GM13977 (cell line): ENCODE results near the gene AHCYL2.
A peak's percentile ranks its signal among the peaks of the same experiment; 100 is the strongest.
"Not testable (repeated sequence)": the region's sequence is repeated elsewhere in the genome, so short reads cannot be mapped to it uniquely, and the experiment has no call there.

ENCODE experiments used
- DNase-seq: peaks from one replicate; pipeline ENCODE4 v3.0.0; 2012; ENCODE audit warnings: low spot score
- in situ Hi-C: fragments of 300-500 bp; cut with MboI; formaldehyde crosslinking; loops from one replicate; pipeline ENCODE4 v1.12.0; 2022; ENCODE audit warnings: low sequenced_read_pairs, low pct_unique_long_range_greater_than_20kb, mixed read lengths, inconsistent platforms; ENCODE audit not compliant: unreplicated experiment
- TF ChIP-seq, protein P1 (sequence below): IDR thresholded peaks from 2 replicates; pipeline ENCODE4 v1.5.1; 2012; ENCODE audit warnings: mild to moderate bottlenecking, control low read depth; ENCODE audit not compliant: insufficient read depth; ENCODE audit errors: extremely low read depth, missing control alignments

Gene AHCYL2

DNA sequence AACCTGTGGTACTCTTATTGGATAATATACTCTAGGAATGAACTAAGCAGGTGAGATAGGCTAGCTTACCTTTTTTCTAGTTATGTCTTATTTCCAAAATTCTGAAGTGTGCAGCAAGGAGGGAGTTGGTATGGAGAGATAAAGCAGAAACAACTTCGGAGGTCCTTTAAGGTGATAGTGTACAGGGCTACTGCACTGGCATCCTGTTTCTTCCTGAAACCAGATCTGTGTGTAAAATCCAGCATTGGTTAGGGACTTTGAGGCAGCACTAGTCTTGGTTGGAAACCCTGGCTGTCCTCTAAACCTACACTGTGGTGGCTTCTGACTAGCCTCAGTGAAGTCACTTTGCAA is 142.5 kb downstream of the AHCYL2 start:
- DNase-seq, result no peak
- TF ChIP-seq, protein P1, sequence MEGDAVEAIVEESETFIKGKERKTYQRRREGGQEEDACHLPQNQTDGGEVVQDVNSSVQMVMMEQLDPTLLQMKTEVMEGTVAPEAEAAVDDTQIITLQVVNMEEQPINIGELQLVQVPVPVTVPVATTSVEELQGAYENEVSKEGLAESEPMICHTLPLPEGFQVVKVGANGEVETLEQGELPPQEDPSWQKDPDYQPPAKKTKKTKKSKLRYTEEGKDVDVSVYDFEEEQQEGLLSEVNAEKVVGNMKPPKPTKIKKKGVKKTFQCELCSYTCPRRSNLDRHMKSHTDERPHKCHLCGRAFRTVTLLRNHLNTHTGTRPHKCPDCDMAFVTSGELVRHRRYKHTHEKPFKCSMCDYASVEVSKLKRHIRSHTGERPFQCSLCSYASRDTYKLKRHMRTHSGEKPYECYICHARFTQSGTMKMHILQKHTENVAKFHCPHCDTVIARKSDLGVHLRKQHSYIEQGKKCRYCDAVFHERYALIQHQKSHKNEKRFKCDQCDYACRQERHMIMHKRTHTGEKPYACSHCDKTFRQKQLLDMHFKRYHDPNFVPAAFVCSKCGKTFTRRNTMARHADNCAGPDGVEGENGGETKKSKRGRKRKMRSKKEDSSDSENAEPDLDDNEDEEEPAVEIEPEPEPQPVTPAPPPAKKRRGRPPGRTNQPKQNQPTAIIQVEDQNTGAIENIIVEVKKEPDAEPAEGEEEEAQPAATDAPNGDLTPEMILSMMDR, result no peak
- in situ Hi-C loops, result loop anchor here (25.0 kb wide), 3 partner anchors 95 to 645 kb away; no protein-coding TSS in a partner anchor

DNA sequence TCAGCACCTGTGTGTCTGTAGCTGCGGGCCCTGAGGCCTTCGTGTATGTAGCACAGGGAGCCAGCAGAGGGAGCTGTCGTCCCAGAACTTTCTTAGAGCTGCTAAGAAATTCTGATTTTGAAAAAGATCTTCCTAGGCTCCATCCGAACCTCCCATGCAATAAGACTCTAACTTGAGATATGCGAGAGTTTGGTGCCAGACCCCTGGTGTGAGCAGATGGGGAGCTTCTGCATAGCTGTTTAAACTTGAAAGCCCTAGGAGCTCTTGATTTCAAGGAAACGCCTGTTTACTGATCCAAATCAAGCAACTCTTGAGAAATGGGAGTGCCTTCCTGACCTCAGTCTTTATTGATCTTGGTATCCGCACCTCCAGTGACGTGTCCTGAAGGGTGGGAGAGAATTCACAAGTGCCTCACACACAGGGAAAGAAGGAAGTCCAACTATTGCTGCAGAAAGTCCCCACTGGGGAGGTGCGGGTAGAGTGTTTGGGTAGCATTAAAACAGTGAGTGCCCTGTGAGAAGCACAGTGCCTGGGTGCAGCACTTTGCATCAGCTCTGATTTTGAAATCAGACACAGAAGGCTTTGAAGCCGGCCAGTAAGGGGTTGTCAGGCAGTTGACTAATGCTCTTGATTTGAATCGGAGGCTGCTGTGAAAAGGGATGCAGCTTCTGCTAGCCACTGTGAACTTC is 143.0 kb downstream of the AHCYL2 start:
- TF ChIP-seq, protein P1, result peak; percentile 85
- in situ Hi-C loops, result loop anchor here (25.0 kb wide), 3 partner anchors 94 to 644 kb away; no protein-coding TSS in a partner anchor
- DNase-seq, result peak; percentile 73

DNA sequence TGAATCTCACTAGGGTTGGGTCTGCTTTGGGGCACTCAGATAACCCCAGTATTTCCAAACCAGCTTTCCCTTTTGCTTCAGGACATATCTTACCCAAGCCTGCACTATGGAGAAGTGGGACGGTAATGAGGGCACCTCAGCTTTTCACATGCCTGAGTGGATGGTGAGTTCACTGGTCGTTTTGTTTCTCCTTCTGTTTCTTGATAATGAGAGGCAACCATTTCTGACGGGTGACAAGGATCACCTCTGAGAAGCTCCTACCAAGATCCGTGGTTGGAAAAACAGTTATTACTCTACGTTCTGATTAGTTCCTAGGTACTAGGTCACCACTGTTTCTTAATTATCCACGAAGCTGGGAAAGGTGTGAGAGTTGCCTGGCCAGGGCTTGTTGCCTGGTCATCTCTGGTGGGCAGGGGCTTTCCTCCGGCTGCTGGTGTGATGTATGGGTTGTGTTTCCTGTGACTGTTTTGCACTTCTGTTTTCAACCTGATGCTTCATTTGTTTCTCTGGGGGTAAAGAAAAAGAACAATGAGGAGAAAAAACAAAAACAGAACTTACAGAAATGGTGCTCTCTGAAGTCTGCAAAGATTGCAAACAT is 143.7 kb downstream of the AHCYL2 start:
- TF ChIP-seq, protein P1, result no peak
- peak; percentile 31 for DNase-seq
- in situ Hi-C loops, result loop anchor here (25.0 kb wide), 3 partner anchors 94 to 644 kb away; no protein-coding TSS in a partner anchor

DNA sequence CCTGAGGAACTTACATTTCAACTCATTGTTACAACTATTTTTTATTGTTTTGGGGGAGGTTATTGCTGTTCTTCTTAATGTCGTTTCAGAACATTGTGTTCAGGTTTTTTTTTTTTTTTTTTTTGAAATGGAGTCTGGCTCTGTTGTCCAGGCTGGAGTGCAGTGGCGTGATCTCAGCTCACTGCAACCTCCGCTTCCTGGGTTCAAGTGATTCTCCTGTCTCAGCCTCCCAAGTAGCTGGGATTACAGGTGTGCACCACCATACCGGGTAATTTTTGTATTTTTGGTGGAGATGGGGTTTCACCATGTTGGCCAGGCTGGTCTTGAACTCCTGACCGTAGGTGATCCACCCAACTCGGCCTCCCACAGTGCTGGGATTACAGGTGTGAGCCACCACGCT is 144.6 kb downstream of the AHCYL2 start:
- not testable (repeated sequence) for DNase-seq
- in situ Hi-C loops, result loop anchor here (25.0 kb wide), 3 partner anchors 93 to 643 kb away; no protein-coding TSS in a partner anchor

DNA sequence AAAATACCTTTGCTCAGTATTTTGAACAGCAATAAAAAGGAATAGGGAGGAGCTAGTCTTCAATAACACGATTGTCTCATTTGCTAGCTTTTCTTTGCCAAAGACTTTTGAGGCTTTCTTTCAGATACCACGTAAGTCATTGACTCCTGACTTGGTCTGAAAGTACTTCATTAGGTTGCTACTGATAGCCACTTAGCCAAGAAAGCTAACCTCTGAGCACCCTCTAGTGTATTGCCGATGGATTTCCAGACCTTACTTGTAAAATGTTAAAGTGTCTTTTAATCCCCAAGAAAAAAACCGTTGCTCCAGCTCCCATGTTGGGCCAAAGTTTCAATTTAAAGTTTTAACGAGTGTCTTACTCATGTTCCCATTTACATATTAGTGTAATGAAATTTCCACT is 146.0 kb downstream of the AHCYL2 start:
- in situ Hi-C loops, result loop anchor here (25.0 kb wide), 3 partner anchors 91 to 641 kb away; no protein-coding TSS in a partner anchor
- TF ChIP-seq, protein P1, result peak; percentile 9
- no peak for DNase-seq

DNA sequence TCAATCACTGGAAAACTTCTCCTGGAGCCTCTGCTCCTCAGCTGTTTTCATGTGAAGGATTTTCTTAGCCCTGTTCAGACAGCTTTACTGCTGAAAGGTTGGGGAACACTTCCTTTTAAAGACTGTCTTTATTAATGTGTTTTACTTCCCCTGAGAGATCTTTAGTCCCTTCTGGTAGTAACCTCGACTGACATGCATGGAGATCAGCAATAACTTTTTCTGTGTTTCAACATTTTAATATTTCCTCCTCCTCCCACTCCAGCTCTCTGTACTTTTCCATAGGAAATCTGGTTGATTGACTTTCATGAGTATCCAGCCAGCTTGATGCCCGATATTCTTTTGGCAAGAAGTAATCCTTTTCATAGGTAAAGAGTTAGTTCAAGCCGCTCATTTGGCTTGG is 146.7 kb downstream of the AHCYL2 start:
- DNase-seq, result no peak
- TF ChIP-seq, protein P1, result no peak
- in situ Hi-C loops, result loop anchor here (25.0 kb wide), 3 partner anchors 91 to 641 kb away; no protein-coding TSS in a partner anchor
